ENCODE data around the gene LIN52.
A peak's percentile ranks its signal among the peaks of the same experiment; 100 is the strongest.

Gene LIN52

GRCh38 chr14:74084277-74085046 is at the start of gene LIN52, which contains the start of gene ALDH6A1:
Gene LIN52 (plus strand): TSS chr14:74084956. CDS start chr14:74084975, 19 bp downstream.
Gene ALDH6A1 (minus strand): TSS chr14:74084453. CDS start chr14:74084394, 59 bp downstream.
- Mint-ChIP-seq H3K9me3 (no peaks in the 10 kb centered on the region), H3K27ac (peak within 1 kb of the TSS; percentile 95), H3K27me3 (no peaks in the 10 kb centered on the region), H3K36me3 (ENCODE audit: low read depth) (peaks cover 3% of the 10 kb centered on the region), H3K4me3 (peak within 1 kb of the TSS; percentile 98), H3K4me1 (peaks cover 48% of the 10 kb centered on the region)
- DNase-seq = peak; percentile 99
- ATAC-seq = peak; percentile 94

DNA sequence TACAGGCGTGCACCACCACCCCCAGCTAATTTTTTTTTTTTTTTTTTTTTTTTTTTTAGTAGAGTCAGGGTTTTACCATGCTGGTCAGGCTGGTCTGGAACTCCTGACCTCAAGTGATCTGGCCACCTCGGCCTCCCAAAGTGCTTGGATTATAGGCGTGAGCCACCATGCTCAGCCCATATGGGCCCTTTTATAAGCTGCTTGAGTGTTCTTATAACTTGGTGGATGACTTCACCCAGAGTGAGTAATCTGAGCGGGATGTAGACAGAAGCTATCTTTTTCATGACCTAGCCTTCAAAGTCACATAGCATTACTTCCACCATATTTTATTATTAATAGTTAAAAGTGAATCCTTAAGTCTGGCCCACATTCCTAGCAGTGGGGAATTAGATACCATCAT is 49.2 kb upstream of the LIN52 start:
- Mint-ChIP-seq H3K4me3 (no peak overlapping the region), H3K27ac (no peak overlapping the region), H3K27me3 (no peaks in the 10 kb centered on the region), H3K4me1 (no peaks in the 10 kb centered on the region), H3K9me3 (no peaks in the 10 kb centered on the region), H3K36me3 (ENCODE audit: low read depth) (no peaks in the 10 kb centered on the region)
- DNase-seq (no peak), ATAC-seq (no peak)

DNA sequence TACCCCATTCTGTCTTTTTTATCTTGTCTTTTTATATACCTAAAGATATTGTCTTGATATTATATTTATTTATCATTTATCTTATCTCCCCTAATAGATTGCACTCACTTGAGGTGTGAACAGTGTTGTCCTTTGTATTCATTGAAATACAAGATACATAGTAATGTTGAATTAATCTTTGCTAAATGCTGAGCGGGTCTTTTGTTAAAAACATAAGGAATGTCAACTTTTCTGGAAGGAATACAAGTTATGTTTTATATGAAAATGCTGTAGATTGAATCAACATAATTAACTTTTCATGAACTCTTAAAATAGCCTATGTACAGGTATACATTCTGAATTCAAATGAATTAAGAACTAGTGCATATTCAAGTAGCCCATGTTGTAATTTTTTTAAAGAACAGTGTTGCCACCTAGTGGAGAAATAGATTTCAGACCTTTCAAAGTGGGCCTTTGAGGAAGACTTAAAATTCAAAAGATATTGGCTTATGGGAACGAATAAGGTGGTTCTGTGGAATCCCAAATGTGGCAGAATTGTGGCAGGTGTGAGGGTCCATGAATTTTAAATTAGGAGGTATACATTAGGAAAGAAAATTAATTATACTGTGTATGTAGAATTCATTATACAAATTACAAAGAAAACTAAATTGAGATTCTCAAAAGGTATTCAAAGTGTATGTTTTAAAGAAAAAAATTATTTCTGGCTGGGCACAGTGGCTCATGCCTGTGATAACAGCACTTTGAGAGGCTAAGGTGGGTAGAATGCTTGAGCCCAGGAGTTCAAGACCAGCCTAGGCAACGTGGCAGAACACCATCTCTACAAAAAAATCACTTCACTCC is 46.5 kb upstream of the LIN52 start:
- Mint-ChIP-seq H3K9me3 (no peaks in the 10 kb centered on the region), H3K4me3 (no peak overlapping the region), H3K36me3 (ENCODE audit: low read depth) (no peaks in the 10 kb centered on the region), H3K4me1 (no peaks in the 10 kb centered on the region), H3K27me3 (no peaks in the 10 kb centered on the region), H3K27ac (no peak overlapping the region)
- ATAC-seq (no peak), DNase-seq (no peak)

DNA sequence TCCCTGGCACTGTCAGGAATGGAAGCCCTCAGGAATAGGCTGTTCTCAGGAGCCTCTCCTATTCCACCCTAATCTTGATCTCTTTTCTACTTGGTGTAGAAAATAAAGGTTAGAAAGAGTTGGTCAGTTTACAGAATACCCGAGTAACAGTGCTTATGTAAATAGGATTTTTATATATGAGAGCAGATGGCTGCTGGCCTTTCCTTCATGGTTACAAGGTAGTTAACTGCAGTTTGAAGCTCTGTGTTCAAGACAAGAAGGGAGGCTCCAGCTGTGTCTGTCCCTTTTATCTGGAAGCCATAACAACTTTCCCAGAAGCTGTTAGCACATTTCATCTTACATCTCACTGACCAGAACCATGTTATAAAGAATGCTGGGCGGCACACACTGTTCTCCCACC is 42.5 kb upstream of the LIN52 start:
- ATAC-seq (no peak), DNase-seq (no peak)
- H3K27ac Mint-ChIP-seq = no peak overlapping the region
- H3K4me3 Mint-ChIP-seq = no peak overlapping the region
- no peaks in the 10 kb centered on the region for H3K9me3 Mint-ChIP-seq
- no peaks in the 10 kb centered on the region for H3K36me3 Mint-ChIP-seq (ENCODE audit: low read depth)
- H3K4me1 Mint-ChIP-seq = no peaks in the 10 kb centered on the region
- H3K27me3 Mint-ChIP-seq = no peaks in the 10 kb centered on the region

GRCh38 chr14:74045522-74045921 is 39.2 kb upstream of the LIN52 start:
- no peak for ATAC-seq

DNA sequence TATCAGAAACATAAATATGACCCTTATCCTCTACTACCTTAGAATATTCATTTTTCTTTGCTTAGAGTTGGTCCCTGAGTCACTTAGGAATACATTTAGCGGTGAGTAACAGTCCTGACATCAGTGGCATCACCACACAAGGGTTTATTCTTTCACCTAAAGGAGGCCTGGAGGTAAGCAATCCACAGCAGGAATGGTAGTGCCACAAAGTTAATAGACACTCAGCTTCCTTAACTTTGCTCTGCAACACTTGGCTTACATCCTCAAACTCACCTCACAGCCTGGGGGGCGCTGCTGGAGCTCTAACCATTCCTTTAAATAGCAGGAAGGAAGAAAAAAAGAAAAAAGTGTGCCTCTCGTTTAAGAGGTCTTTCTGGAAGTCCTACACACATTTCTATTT is 36.5 kb upstream of the LIN52 start:
- Mint-ChIP-seq H3K4me3 (no peak overlapping the region), H3K27ac (no peak overlapping the region), H3K4me1 (no peaks in the 10 kb centered on the region), H3K9me3 (no peaks in the 10 kb centered on the region), H3K27me3 (no peaks in the 10 kb centered on the region), H3K36me3 (ENCODE audit: low read depth) (no peaks in the 10 kb centered on the region)
- DNase-seq (no peak), ATAC-seq (no peak)

More at GRCh38 chr14:74045522-74045921, 39.2 kb upstream of the LIN52 start:
- Mint-ChIP-seq H3K9me3 (no peaks in the 10 kb centered on the region), H3K4me3 (no peak overlapping the region), H3K4me1 (no peaks in the 10 kb centered on the region), H3K36me3 (ENCODE audit: low read depth) (no peaks in the 10 kb centered on the region), H3K27ac (no peak overlapping the region), H3K27me3 (no peaks in the 10 kb centered on the region)
- DNase-seq = no peak

DNA sequence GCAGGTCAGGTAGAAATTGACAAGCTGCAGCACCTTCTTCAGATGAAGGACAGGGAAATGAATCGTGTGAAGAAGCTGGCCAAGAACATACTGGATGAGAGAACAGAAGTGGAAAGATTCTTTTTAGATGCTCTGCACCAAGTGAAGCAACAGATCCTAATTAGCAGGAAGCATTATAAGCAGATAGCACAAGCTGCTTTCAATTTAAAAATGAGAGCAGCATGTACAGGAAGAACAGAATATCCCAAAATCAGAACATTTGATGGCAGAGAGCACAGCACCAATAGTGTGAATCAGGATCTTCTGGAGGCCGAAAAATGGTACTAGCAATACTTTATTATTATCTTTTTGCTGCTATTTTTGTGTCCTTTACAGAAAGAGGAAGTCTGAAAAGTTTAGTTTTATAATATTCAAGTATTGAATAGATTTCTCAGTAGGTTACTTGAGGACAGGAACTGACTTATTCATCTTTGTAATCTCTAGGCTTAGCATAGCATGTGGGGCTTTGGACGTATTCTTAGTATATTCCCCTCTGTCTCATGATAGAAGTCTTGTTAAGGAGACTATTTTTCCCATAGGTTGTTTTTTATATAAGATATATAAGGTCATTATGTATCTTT is 34.8 kb upstream of the LIN52 start:
- Mint-ChIP-seq H3K27ac (no peak overlapping the region), H3K36me3 (ENCODE audit: low read depth) (no peaks in the 10 kb centered on the region), H3K27me3 (no peaks in the 10 kb centered on the region), H3K4me1 (no peaks in the 10 kb centered on the region), H3K9me3 (no peaks in the 10 kb centered on the region), H3K4me3 (no peak overlapping the region)
- DNase-seq (no peak), ATAC-seq (no peak)

DNA sequence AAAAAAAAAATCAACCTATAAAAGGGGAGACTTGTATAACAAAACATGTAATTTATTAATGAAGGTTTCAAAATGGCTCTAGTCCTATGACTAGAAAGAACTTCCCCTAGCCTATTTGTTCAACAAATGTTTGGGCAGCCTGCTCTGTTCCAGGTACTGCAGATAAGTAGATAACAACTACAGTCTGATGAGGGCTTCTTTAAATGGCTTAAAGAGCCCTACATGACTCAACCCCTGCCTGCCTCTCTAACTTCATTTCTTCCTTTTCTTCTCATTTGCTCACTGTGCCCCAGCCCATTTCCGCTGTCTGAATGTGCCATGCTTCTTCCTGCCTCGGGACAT is 22.0 kb upstream of the LIN52 start:
- Mint-ChIP-seq H3K4me1 (peaks cover 3% of the 10 kb centered on the region), H3K27me3 (no peaks in the 10 kb centered on the region), H3K36me3 (ENCODE audit: low read depth) (peaks cover 5% of the 10 kb centered on the region), H3K27ac (no peak overlapping the region), H3K4me3 (no peak overlapping the region), H3K9me3 (no peaks in the 10 kb centered on the region)
- no peak for DNase-seq
- no peak for ATAC-seq

DNA sequence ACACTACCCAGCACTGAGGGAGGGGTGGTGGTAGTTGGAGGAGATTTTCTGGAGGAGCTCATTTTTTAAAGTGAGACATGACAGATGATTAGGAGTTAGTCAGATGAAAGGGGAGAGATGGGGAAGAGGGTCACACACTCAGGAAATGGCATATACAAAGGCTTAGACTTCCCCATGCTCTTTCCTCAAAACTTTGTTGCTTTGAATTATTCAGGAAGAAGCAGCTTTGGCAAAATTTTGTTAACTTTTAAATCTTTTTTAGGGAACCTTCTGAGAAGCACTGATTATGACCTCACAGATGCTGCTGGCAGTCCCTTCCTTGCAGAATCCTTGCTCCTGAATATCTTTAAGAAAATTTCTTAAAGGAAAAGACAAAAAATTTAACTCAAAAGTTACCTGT is 20.3 kb upstream of the LIN52 start:
- peaks cover 5% of the 10 kb centered on the region for H3K36me3 Mint-ChIP-seq (ENCODE audit: low read depth)
- no peak overlapping the region for H3K4me3 Mint-ChIP-seq
- H3K27me3 Mint-ChIP-seq = no peaks in the 10 kb centered on the region
- no peak overlapping the region for H3K27ac Mint-ChIP-seq
- ATAC-seq (no peak), DNase-seq (no peak)
- H3K9me3 Mint-ChIP-seq = no peaks in the 10 kb centered on the region
- H3K4me1 Mint-ChIP-seq = peaks cover 3% of the 10 kb centered on the region

- Mint-ChIP-seq H3K27me3 (no peaks in the 10 kb centered on the region), H3K9me3 (no peaks in the 10 kb centered on the region), H3K36me3 (ENCODE audit: low read depth) (peaks cover 5% of the 10 kb centered on the region), H3K4me1 (peaks cover 3% of the 10 kb centered on the region), H3K27ac (no peak overlapping the region), H3K4me3 (no peak overlapping the region)
- no peak for ATAC-seq
- no peak for DNase-seq
Measured at GRCh38 chr14:74064883-74065282, 19.9 kb upstream of the LIN52 start.

DNA sequence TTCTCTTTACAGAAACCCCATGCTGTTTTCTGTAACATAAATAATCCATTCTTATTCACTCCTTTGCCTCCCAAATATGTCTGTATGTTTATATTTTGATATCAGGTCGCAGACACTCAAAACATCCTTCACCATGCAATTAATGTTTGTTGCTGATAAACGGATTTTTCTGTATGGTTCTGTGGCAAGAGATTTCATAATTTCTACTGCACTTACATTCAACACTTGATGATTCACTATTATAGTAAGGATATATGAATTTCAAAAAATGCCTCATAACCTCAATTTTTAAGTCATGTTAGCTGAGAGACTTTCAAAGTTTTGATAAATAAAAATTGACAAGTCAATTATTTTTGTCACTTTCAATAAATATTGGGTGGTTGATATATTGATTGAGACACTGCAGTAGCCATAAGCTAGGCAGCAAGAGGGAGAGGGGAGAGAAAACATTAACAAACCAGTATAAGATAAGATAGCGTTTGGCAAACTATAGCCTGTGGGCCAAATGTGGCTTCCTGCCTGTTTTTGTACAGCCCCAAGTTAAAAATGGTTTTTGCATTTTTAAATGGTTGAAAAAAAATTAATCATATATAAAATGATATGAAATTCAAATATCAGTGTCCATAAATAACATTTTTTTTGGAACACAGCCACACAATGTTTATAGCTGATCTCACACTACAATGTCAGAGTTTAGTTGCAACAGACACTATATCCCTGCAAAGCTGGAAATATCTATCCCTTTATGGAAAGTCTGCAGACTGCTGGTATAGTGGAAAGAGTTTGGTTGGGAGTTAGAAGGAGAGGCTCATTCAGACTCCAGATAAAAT is 18.8 kb upstream of the LIN52 start:
- Mint-ChIP-seq H3K27me3 (no peaks in the 10 kb centered on the region), H3K9me3 (no peaks in the 10 kb centered on the region), H3K27ac (no peak overlapping the region), H3K4me1 (peaks cover 3% of the 10 kb centered on the region), H3K36me3 (ENCODE audit: low read depth) (peaks cover 4% of the 10 kb centered on the region), H3K4me3 (no peak overlapping the region)
- ATAC-seq = no peak
- DNase-seq = no peak

GRCh38 chr14:74077401-74077800 is 7.4 kb upstream of the LIN52 start:
- H3K27me3 Mint-ChIP-seq = no peaks in the 10 kb centered on the region
- ATAC-seq = no peak
- no peak overlapping the region for H3K27ac Mint-ChIP-seq
- H3K36me3 Mint-ChIP-seq (ENCODE audit: low read depth) = no peaks in the 10 kb centered on the region
- no peak overlapping the region for H3K4me3 Mint-ChIP-seq
- H3K4me1 Mint-ChIP-seq = no peaks in the 10 kb centered on the region
- no peak for DNase-seq
- no peaks in the 10 kb centered on the region for H3K9me3 Mint-ChIP-seq

DNA sequence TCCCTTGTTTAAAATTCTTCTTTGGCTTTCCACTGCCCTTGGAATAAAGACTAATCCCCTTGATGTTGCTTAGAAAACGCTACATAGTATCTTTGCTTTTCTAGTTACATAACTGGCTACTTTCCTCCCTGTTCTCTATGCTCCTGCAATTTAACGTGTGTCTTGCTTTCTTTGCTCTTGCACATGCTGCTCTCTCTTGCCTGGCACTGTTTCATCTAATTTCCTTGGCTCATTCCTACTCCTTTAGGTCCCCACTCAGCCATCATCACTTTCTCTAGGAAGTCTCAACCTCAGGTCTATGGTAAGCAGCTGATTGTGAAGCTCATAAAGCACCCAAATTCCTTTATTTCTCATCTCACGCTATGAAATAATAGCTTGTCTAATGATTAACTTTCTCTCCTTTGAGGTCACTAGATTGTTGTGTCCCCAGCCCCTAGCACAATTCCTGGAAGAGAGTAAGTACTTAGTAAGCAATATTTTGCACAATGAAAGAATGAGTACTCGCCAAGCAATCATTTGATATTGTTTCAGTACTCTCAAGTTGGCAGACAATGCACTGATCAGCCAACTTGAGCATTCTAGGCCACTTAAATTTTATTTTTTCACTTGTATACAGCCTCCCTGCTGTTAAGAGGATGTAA is 3.8 kb upstream of the LIN52 start:
- no peak for ATAC-seq
- Mint-ChIP-seq H3K36me3 (ENCODE audit: low read depth) (no peaks in the 10 kb centered on the region), H3K9me3 (no peaks in the 10 kb centered on the region), H3K27ac (no peak overlapping the region), H3K27me3 (no peaks in the 10 kb centered on the region), H3K4me3 (no peak overlapping the region), H3K4me1 (peaks cover 29% of the 10 kb centered on the region)
- no peak for DNase-seq

- H3K4me3 Mint-ChIP-seq = no peak overlapping the region
- no peak for DNase-seq
- H3K27me3 Mint-ChIP-seq = no peaks in the 10 kb centered on the region
- peaks cover 35% of the 10 kb centered on the region for H3K4me1 Mint-ChIP-seq
- no peaks in the 10 kb centered on the region for H3K36me3 Mint-ChIP-seq (ENCODE audit: low read depth)
- no peak for ATAC-seq
- no peak overlapping the region for H3K27ac Mint-ChIP-seq
- no peaks in the 10 kb centered on the region for H3K9me3 Mint-ChIP-seq
Measured at GRCh38 chr14:74081491-74081890, 3.3 kb upstream of the LIN52 start.
